HEK293 (cell line): Measurements from ENCODE around the gene EIF4G3.

Experiments
- CTCF ChIA-PET: fragments of 350-600 bp; formaldehyde crosslinking; extraction: SDS; loops from one replicate; lab custom pipeline; 2021; ENCODE audit warnings: antibody characterized with exemption; lab: Yijun Ruan, JAX
- POLR2A ChIA-PET: fragments of 300-600 bp; formaldehyde crosslinking; extraction: SDS; loops from one replicate; lab custom pipeline; 2020; ENCODE audit warnings: antibody characterized with exemption, inconsistent platforms; lab: Yijun Ruan, JAX
- H3K27ac ChIP-seq: fragments of 200-500 bp; sonication (Bioruptor generic); 2 replicates; pipeline ENCODE4 v1.5.1; 2014; ENCODE audit warnings: low read depth, low read length, control low read depth, inconsistent platforms; ENCODE audit errors: extremely low read depth
- H3K36me3 ChIP-seq, 2 experiments: fragments of 200-500 bp in 1 of 2; sonication (Bioruptor generic) in 1 of 2; 1 replicate in 1 of 2; 2 replicates in 1 of 2; pipeline ENCODE4 v1.5.1; 2014 to 2017; ENCODE audit warnings: inconsistent platforms in 2 of 2, low read length in 2 of 2; ENCODE audit not compliant: control insufficient read depth in 2 of 2, insufficient read depth in 1 of 2
- H3K4me1 ChIP-seq: fragments of 200-500 bp; sonication (Bioruptor generic); 2 replicates; pipeline ENCODE4 v1.5.1; 2014; ENCODE audit warnings: mild to moderate bottlenecking, low read length, inconsistent platforms; ENCODE audit not compliant: control insufficient read depth, insufficient read depth
- H3K4me3 ChIP-seq: 2 replicates; pipeline ENCODE4 v1.5.1; 2011; ENCODE audit warnings: low read depth, mild to moderate bottlenecking, control low read depth, low read length, moderate library complexity
- H3K9me3 ChIP-seq: fragments of 200-500 bp; sonication (Bioruptor generic); 2 replicates; pipeline ENCODE4 v1.5.1; 2014; ENCODE audit warnings: low read depth, low read length, inconsistent platforms; ENCODE audit not compliant: control insufficient read depth, insufficient read depth
- CTCF ChIP-seq: fragments of 450-650 bp; formaldehyde crosslinking; IDR thresholded peaks from 2 replicates; pipeline ENCODE4 v1.5.1; 2016; ENCODE audit warnings: missing biosample characterization, missing genetic modification characterization
- GFI1B ChIP-seq: fragments of 450-650 bp; formaldehyde crosslinking; IDR thresholded peaks from 2 replicates; pipeline ENCODE4 v1.5.1; 2016; ENCODE audit warnings: missing biosample characterization, missing genetic modification characterization
- HOXA7 ChIP-seq: sonication (generic); formaldehyde crosslinking; IDR thresholded peaks from 2 replicates; pipeline ENCODE4 v1.8.1; 2022; ENCODE audit warnings: missing genetic modification reagents, borderline replicate concordance
- MEIS1 ChIP-seq: sonication (generic); formaldehyde crosslinking; IDR thresholded peaks from 2 replicates; pipeline ENCODE4 v1.8.1; 2022; ENCODE audit warnings: missing genetic modification reagents, mild to moderate bottlenecking, borderline replicate concordance
- OSR2 ChIP-seq: fragments of 450-650 bp; formaldehyde crosslinking; IDR thresholded peaks from 2 replicates; pipeline ENCODE4 v1.5.1; 2016; ENCODE audit warnings: missing biosample characterization, missing genetic modification characterization
- RBAK ChIP-seq: fragments of 450-650 bp; formaldehyde crosslinking; IDR thresholded peaks from 2 replicates; pipeline ENCODE4 v1.5.1; 2016; ENCODE audit warnings: missing biosample characterization, missing genetic modification characterization
- SETDB1 ChIP-seq: IDR thresholded peaks from one replicate; pipeline ENCODE4 v1.6.1; 2017; ENCODE audit warnings: mild to moderate bottlenecking, low read length, moderate library complexity, mixed read lengths; ENCODE audit not compliant: insufficient read length
- SP7 ChIP-seq: fragments of 450-650 bp; formaldehyde crosslinking; IDR thresholded peaks from 2 replicates; pipeline ENCODE4 v1.5.1; 2016; ENCODE audit warnings: missing biosample characterization, missing genetic modification characterization
- ZFP3 ChIP-seq: fragments of 450-650 bp; formaldehyde crosslinking; IDR thresholded peaks from 2 replicates; pipeline ENCODE4 v1.5.1; 2016; ENCODE audit warnings: low read depth, missing biosample characterization, missing genetic modification characterization
- ZNF10 ChIP-seq: fragments of 450-650 bp; formaldehyde crosslinking; IDR thresholded peaks from 2 replicates; pipeline ENCODE4 v1.5.1; 2017; ENCODE audit warnings: missing biosample characterization, missing genetic modification characterization
- ZNF19 ChIP-seq: fragments of 450-650 bp; formaldehyde crosslinking; IDR thresholded peaks from 2 replicates; pipeline ENCODE4; 2016; ENCODE audit warnings: missing biosample characterization, missing genetic modification characterization, low read depth
- ZNF214 ChIP-seq: fragments of 450-650 bp; formaldehyde crosslinking; IDR thresholded peaks from 2 replicates; pipeline ENCODE4 v1.5.1; 2017; ENCODE audit warnings: missing biosample characterization, mild to moderate bottlenecking, missing genetic modification characterization, borderline replicate concordance
- ZNF221 ChIP-seq: fragments of 450-650 bp; formaldehyde crosslinking; IDR thresholded peaks from 2 replicates; pipeline ENCODE4 v1.5.1; 2017; ENCODE audit warnings: missing biosample characterization, missing genetic modification characterization, borderline replicate concordance
- ZNF48 ChIP-seq: fragments of 450-650 bp; formaldehyde crosslinking; IDR thresholded peaks from 2 replicates; pipeline ENCODE4 v1.5.1; 2016; ENCODE audit warnings: missing biosample characterization, missing genetic modification characterization
- ZNF501 ChIP-seq: fragments of 450-650 bp; formaldehyde crosslinking; IDR thresholded peaks from 2 replicates; pipeline ENCODE4 v1.5.1; 2016; ENCODE audit warnings: missing biosample characterization, missing genetic modification characterization
- ZNF549 ChIP-seq: fragments of 450-650 bp; IDR thresholded peaks from 2 replicates; pipeline ENCODE4 v1.5.1; 2018; ENCODE audit warnings: missing biosample characterization, missing genetic modification characterization, mild to moderate bottlenecking, inconsistent platforms, moderate library complexity
- ZNF555 ChIP-seq: fragments of 450-650 bp; formaldehyde crosslinking; conservative IDR thresholded peaks from 2 replicates; pipeline ENCODE4 v1.5.1; 2017; ENCODE audit warnings: missing biosample characterization, mild to moderate bottlenecking, missing genetic modification characterization, inconsistent platforms
- ZNF561 ChIP-seq: fragments of 450-650 bp; IDR thresholded peaks from 2 replicates; pipeline ENCODE4 v1.5.1; 2018; ENCODE audit warnings: missing biosample characterization, missing genetic modification characterization, borderline replicate concordance
- ZNF626 ChIP-seq: fragments of 450-650 bp; sonication (Bioruptor Pico); formaldehyde crosslinking; IDR thresholded peaks from 2 replicates; pipeline ENCODE4 v1.5.1; 2018; ENCODE audit warnings: missing biosample characterization, missing genetic modification characterization, inconsistent platforms
- ZNF654 ChIP-seq: fragments of 450-650 bp; formaldehyde crosslinking; IDR thresholded peaks from 2 replicates; pipeline ENCODE4 v1.5.1; 2016; ENCODE audit warnings: low read depth, missing biosample characterization, missing genetic modification characterization
- ZNF777 ChIP-seq: fragments of 450-650 bp; formaldehyde crosslinking; IDR thresholded peaks from 2 replicates; pipeline ENCODE4 v1.5.1; 2017; ENCODE audit warnings: missing biosample characterization, missing genetic modification characterization, borderline replicate concordance
- ZNF791 ChIP-seq: fragments of 450-650 bp; formaldehyde crosslinking; IDR thresholded peaks from 2 replicates; pipeline ENCODE4 v1.5.1; 2016; ENCODE audit warnings: missing biosample characterization, missing genetic modification characterization
- ZSCAN23 ChIP-seq: fragments of 450-650 bp; formaldehyde crosslinking; IDR thresholded peaks from 2 replicates; pipeline ENCODE4 v1.5.1; 2016; ENCODE audit warnings: missing biosample characterization, missing genetic modification characterization
- ZXDB ChIP-seq: fragments of 450-650 bp; formaldehyde crosslinking; IDR thresholded peaks from 2 replicates; pipeline ENCODE4 v1.5.1; 2016; ENCODE audit warnings: missing biosample characterization, missing genetic modification characterization

Gene EIF4G3

GRCh38 chr1:21084111-21084810 lies 92.4 kb downstream of the EIF4G3 start:
- peaks cover 27 to 31% of the 10 kb centered on the region in 2 experiments for H3K36me3 ChIP-seq
- CTCF ChIA-PET: interaction anchor here (1.0 to 1.4 kb wide), 2 partner anchors 102 to 134 kb away, joined by 3 to 5 read pairs; no protein-coding TSS in a partner anchor
- H3K27ac ChIP-seq: no peak overlapping the region
- no peak overlapping the region for H3K4me3 ChIP-seq
- POLR2A ChIA-PET: no interaction called here
- no peak for TF ChIP-seq ZNF654 (tag by site-specific recombination)
- TF ChIP-seq SP7 (tag by site-specific recombination): no peak
- TF ChIP-seq MEIS1 (CRISPR knock-in tag): no peak
- no peak for TF ChIP-seq ZNF555 (tag by site-specific recombination)
- TF ChIP-seq ZNF777 (tag by site-specific recombination): no peak
- no peak for TF ChIP-seq CTCF (tag by site-specific recombination)
- no peak for TF ChIP-seq ZFP3 (tag by site-specific recombination)
- TF ChIP-seq SETDB1: no peak
- no peak for TF ChIP-seq HOXA7 (CRISPR knock-in tag)
- TF ChIP-seq ZNF48 (tag by site-specific recombination): no peak
- no peak for TF ChIP-seq ZNF501 (tag by site-specific recombination)
- TF ChIP-seq ZNF221: no peak
- TF ChIP-seq ZNF19 (tag by site-specific recombination): no peak
- H3K9me3 ChIP-seq: no peaks in the 10 kb centered on the region
- H3K4me1 ChIP-seq: peaks cover 6% of the 10 kb centered on the region

- CTCF ChIA-PET: interaction anchor here (0.6 kb wide), 1 partner anchor 27 kb away, joined by 3 read pairs; no protein-coding TSS in a partner anchor
Observed at GRCh38 chr1:21082073-21082472, 94.6 kb downstream of the EIF4G3 start.

More at GRCh38 chr1:21082073-21082472, 94.6 kb downstream of the EIF4G3 start:
- H3K27ac ChIP-seq: no peak overlapping the region
- no peak overlapping the region for H3K4me3 ChIP-seq
- no peaks in the 10 kb centered on the region for H3K9me3 ChIP-seq
- peaks cover 6% of the 10 kb centered on the region for H3K4me1 ChIP-seq
- POLR2A ChIA-PET: no interaction called here
- no peak for TF ChIP-seq RBAK (tag by site-specific recombination)
- TF ChIP-seq SP7 (tag by site-specific recombination): no peak
- no peak for TF ChIP-seq ZNF626 (tag by site-specific recombination)
- no peak for TF ChIP-seq ZNF561 (tag by site-specific recombination)
- no peak for TF ChIP-seq CTCF (tag by site-specific recombination)
- TF ChIP-seq ZNF19 (tag by site-specific recombination): no peak
- no peak for TF ChIP-seq OSR2
- no peak for TF ChIP-seq ZNF214 (tag by site-specific recombination)
- TF ChIP-seq ZNF10 (tag by site-specific recombination): no peak
- TF ChIP-seq ZXDB (tag by site-specific recombination): no peak
- no peak for TF ChIP-seq ZNF549 (tag by site-specific recombination)
- TF ChIP-seq GFI1B (tag by site-specific recombination): no peak
- TF ChIP-seq ZSCAN23 (tag by site-specific recombination): no peak
- TF ChIP-seq ZNF791 (tag by site-specific recombination): no peak
- TF ChIP-seq, all 188 proteins: peak for 0
- H3K36me3 ChIP-seq: peaks cover 19 to 20% of the 10 kb centered on the region in 2 experiments
